Natural killer cell (primary cell): Measurements from ENCODE around the gene COPZ2. TPM values are rescaled to one million over a fixed set of nuclear protein-coding genes. Genes with fewer than 3 reads are reported as not detected.
A peak's percentile ranks its signal among the peaks of the same experiment; 100 is the strongest.

ENCODE experiments used
- ATAC-seq, 3 donors: fragments of 150-1000 bp in 2 of 3; fragments of 200-7000 bp in 1 of 3; cut with Tn5 transposase; 1 replicate in 1 of 3; 2 replicates in 2 of 3; pipeline ENCODE4 v1.10.0; 2021; ENCODE audit warnings: mild to moderate bottlenecking in 2 of 3, moderate library complexity in 2 of 3
- DNase-seq, 2 donors: peaks; one replicate each; pipeline versions ENCODE4 v3.0.0 to v3.0.0-alpha.2; 2013 to 2021; ENCODE audit warnings: mixed read lengths in 1 of 2
- H3K27ac ChIP-seq: one replicate; pipeline ENCODE4 v1.5.1; 2013; ENCODE audit warnings: mild to moderate bottlenecking, low read length
- H3K27me3 ChIP-seq: one replicate; pipeline ENCODE4 v1.6.1; 2013; ENCODE audit warnings: low read length; ENCODE audit not compliant: control insufficient read depth, insufficient read depth
- H3K36me3 ChIP-seq: one replicate; pipeline ENCODE4 v1.6.1; 2013; ENCODE audit warnings: low read length; ENCODE audit not compliant: control insufficient read depth, insufficient read depth
- H3K4me1 ChIP-seq: one replicate; pipeline ENCODE4 v1.6.1; 2013; ENCODE audit warnings: low read length; ENCODE audit not compliant: control insufficient read depth, insufficient read depth
- H3K4me3 ChIP-seq: one replicate; pipeline ENCODE4 v1.5.1; 2013; ENCODE audit warnings: low read length
- H3K9me3 ChIP-seq: one replicate; pipeline ENCODE4 v1.6.1; 2013; ENCODE audit warnings: low read length; ENCODE audit not compliant: control insufficient read depth, insufficient read depth
- H3K27ac Mint-ChIP-seq, 2 donors: one replicate each; pipeline ENCODE4 v1.8.0; 2022; ENCODE audit warnings: mild to moderate bottlenecking in 2 of 2, mixed read lengths in 2 of 2, moderate library complexity in 1 of 2
- H3K27me3 Mint-ChIP-seq, 2 donors: one replicate each; pipeline ENCODE4 v1.8.0; 2022; ENCODE audit warnings: low read depth in 2 of 2, mixed read lengths in 2 of 2
- H3K36me3 Mint-ChIP-seq: one replicate; pipeline ENCODE4 v1.8.0; 2022; ENCODE audit warnings: mixed read lengths
- H3K4me1 Mint-ChIP-seq, 2 donors: one replicate each; pipeline ENCODE4 v1.8.0; 2022; ENCODE audit warnings: mixed read lengths in 2 of 2
- H3K4me3 Mint-ChIP-seq: one replicate; pipeline ENCODE4 v1.8.0; 2022; ENCODE audit warnings: mild to moderate bottlenecking, moderate library complexity, mixed read lengths
- H3K9me3 Mint-ChIP-seq, 2 donors: one replicate each; pipeline ENCODE4 v1.8.0; 2022; ENCODE audit warnings: mixed read lengths in 2 of 2
- CTCF ChIP-seq: fragments of 200-600 bp; IDR thresholded peaks from one replicate; pipeline ENCODE4 v1.8.0; 2022; ENCODE audit warnings: antibody characterized with exemption
- WGBS: methylation state at CpG from one replicate; pipeline ENCODE4 v1.1.7; 2013; ENCODE audit warnings: missing lambda C conversion rate; ENCODE audit not compliant: insufficient coverage; 5-methylcytosine and 5-hydroxymethylcytosine counted together
- intact Hi-C: fragments of 100-400 bp; cut with micrococcal nuclease; formaldehyde crosslinking; loops from one replicate; pipeline ENCODE4 v1.14.2; 2022
- total RNA-seq, 4 donors: library from RNA; stranded (reverse); fragments of 120-200 nt in 1 of 4; gene quantifications; one replicate each; pipeline versions ENCODE4 v1.2.3 to v1.2.4, GENCODE V29; 2013 to 2022

Gene COPZ2
- total RNA-seq, 3 donors from 2014 or later (not counting 1 experiment from before 2014, with no cell fraction given): 15.9 to 19.1 (median 16.5) TPM

DNA sequence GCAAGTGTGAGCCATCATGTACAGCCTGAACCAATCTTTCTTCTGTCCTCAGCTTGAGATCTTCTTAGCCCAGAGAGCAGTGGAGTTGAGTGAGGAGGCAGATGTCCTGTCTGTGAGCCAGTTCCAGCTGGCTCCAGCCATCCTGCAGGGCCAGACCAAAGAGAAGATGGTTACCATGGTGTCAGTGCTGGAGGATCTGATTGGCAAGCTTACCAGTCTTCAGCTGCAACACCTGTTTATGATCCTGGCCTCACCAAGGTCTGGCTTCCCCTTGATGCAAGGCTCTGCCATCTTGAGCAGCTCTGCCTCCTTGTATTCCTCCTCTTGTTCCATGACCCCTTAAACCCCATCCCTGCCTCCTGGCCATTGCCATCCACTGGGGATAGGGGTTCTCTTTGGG, 57.1 kb downstream of the COPZ2 start:
- no peaks in the 10 kb centered on the region for H3K27me3 ChIP-seq
- H3K36me3 ChIP-seq: peaks cover 66% of the 10 kb centered on the region
- intact Hi-C loops: no loop called here
- no peak for ATAC-seq
- H3K9me3 ChIP-seq: no peaks in the 10 kb centered on the region
- peaks cover 29% of the 10 kb centered on the region for H3K4me1 ChIP-seq
- Mint-ChIP-seq H3K9me3 (no peaks in the 10 kb centered on the region), H3K4me3 (no peak overlapping the region), H3K4me1 (peaks cover 26 to 27% of the 10 kb centered on the region in 2 donors), H3K27ac (no peak overlapping the region), H3K27me3 (no peaks in the 10 kb centered on the region), H3K36me3 (peaks cover 20% of the 10 kb centered on the region)
- no peak for TF ChIP-seq CTCF
- no peak for DNase-seq
- H3K27ac ChIP-seq: no peak overlapping the region
- H3K4me3 ChIP-seq: no peak overlapping the region

DNA sequence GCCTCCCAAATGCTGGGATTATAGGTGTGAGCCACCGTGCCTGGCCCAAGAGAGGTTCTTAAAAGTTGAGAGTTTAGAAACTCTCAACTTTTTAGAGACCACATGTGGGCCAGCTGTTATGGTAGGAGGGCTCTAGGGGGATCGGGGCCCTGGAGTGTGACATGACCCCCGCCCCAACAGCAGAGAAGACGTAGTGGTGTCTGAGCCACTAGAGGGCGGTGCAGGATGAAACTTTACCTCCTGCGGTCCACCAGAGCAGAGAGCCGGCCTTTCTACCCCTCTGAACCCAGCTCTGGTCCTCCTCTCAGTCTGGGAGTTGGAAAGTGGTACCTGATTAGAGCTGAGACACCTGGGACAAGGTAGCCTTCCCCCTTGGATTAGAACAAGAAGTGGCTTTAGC, 59.3 kb downstream of the COPZ2 start:
- peaks cover 27% of the 10 kb centered on the region for H3K4me1 ChIP-seq
- H3K4me1 Mint-ChIP-seq: peaks cover 27 to 28% of the 10 kb centered on the region in 2 donors
- 55% methylated on average over 7 of the region's 7 CpGs for WGBS
- peaks cover 72% of the 10 kb centered on the region for H3K36me3 ChIP-seq
- H3K36me3 Mint-ChIP-seq: peaks cover 28% of the 10 kb centered on the region
- H3K27me3 Mint-ChIP-seq: no peaks in the 10 kb centered on the region
- no peak overlapping the region for H3K27ac Mint-ChIP-seq
- intact Hi-C loops: no loop called here
- no peaks in the 10 kb centered on the region for H3K9me3 ChIP-seq
- no peaks in the 10 kb centered on the region for H3K9me3 Mint-ChIP-seq
- no peaks in the 10 kb centered on the region for H3K27me3 ChIP-seq
- peak; percentile 60 to 76 (median 67) for ATAC-seq
- H3K4me3 Mint-ChIP-seq: no peak overlapping the region
- TF ChIP-seq CTCF: peak; percentile 44
- no peak overlapping the region for H3K4me3 ChIP-seq
- H3K27ac ChIP-seq: no peak overlapping the region
- peak in 1 of 2 donors; percentile 71 for DNase-seq

Other genes with a start within 250 kb of the COPZ2 start
- gene OSBPL7, start 216.0 kb downstream of the COPZ2 start, total RNA-seq: 100 to 1,000 TPM; 113 to 162 (median 119) TPM
- gene MRPL10, start 206.3 kb downstream of the COPZ2 start, total RNA-seq: 100 to 1,000 TPM; 106 to 232 (median 144) TPM
- gene LRRC46, start 206.1 kb downstream of the COPZ2 start, total RNA-seq: 1 to 10 TPM; 1.7 to 3.1 (median 2.7) TPM
- 10 to 100 TPM; 33.7 to 38.0 (median 35.7) TPM for gene SCRN2, start 196.5 kb downstream of the COPZ2 start, total RNA-seq
- gene SP6, start 186.6 kb downstream of the COPZ2 start, total RNA-seq: under 1 TPM in 2 of 3 donors, not detected in 1; 0.09 TPM
- gene SP2, start 141.6 kb downstream of the COPZ2 start, total RNA-seq: 10 to 100 TPM; 29.4 to 44.1 (median 33.1) TPM
- 10 to 100 TPM in 1 of 3 donors, 1 to 10 TPM in 2; 6.0 to 10.9 (median 9.3) TPM for gene PNPO, start 96.2 kb downstream of the COPZ2 start, total RNA-seq
- gene PRR15L, start 79.9 kb downstream of the COPZ2 start, total RNA-seq: not detected
- gene CDK5RAP3, start 66.7 kb downstream of the COPZ2 start, total RNA-seq: 100 to 1,000 TPM; 289 to 300 (median 292) TPM
- 10 to 100 TPM; 38.6 to 53.4 (median 47.5) TPM for gene NFE2L1, start 10.6 kb upstream of the COPZ2 start, total RNA-seq
- gene CBX1, start 63.7 kb upstream of the COPZ2 start, total RNA-seq: 10 to 100 TPM; 16.9 to 25.4 (median 22.6) TPM
- gene SNX11, start 70.0 kb upstream of the COPZ2 start, total RNA-seq: 10 to 100 TPM; 22.4 to 43.2 (median 33.2) TPM